Measurements from ENCODE around the gene ANKRD36.
"Not testable (repeated sequence)": the region's sequence is repeated elsewhere in the genome, so short reads cannot be mapped to it uniquely, and the experiment has no call there.

Gene ANKRD36

GRCh38 chr2:97293687-97294086 lies 180.7 kb downstream of the ANKRD36 start:
- DNase-seq (ENCODE audit: low read depth in 2 of 2) = not testable (repeated sequence)
